BLaER1 treated with 17β-estradiol and CSF1 and Interleukin-3, amounts not matched to agents 10 nM and 100 nM (cell line): ENCODE measurements around the gene TMEM266.

ENCODE experiments used
- H3K27ac ChIP-seq, 11 experiments: shearing (Covaris generic); formaldehyde crosslinking; 2 replicates each; pipeline ENCODE4 v1.8.1; 2022
- H3K27me3 ChIP-seq, 11 experiments: shearing (Covaris generic); formaldehyde crosslinking; 2 replicates each; pipeline ENCODE4 v1.8.1; 2022
- H3K36me3 ChIP-seq, 11 experiments: shearing (Covaris generic); formaldehyde crosslinking; 2 replicates each; pipeline ENCODE4 v1.8.1; 2022
- H3K4me1 ChIP-seq, 10 experiments: shearing (Covaris generic); formaldehyde crosslinking; 2 replicates each; pipeline ENCODE4 v1.8.1; 2022
- H3K4me2 ChIP-seq, 11 experiments: shearing (Covaris generic); formaldehyde crosslinking; 2 replicates each; pipeline ENCODE4 v1.8.1; 2022
- H3K4me3 ChIP-seq, 10 experiments: shearing (Covaris generic); formaldehyde crosslinking; 2 replicates each; pipeline ENCODE4 v1.8.1; 2022
- H3K9ac ChIP-seq, 11 experiments: shearing (Covaris generic); formaldehyde crosslinking; 2 replicates each; pipeline ENCODE4 v1.8.1; 2022
- H3K9me3 ChIP-seq, 11 experiments: shearing (Covaris generic); formaldehyde crosslinking; replicated peaks in 1 of 11; 2 replicates each; pipeline ENCODE4 v1.8.1; 2022
- H4K20me1 ChIP-seq, 11 experiments: shearing (Covaris generic); formaldehyde crosslinking; 2 replicates each; pipeline ENCODE4 v1.8.1; 2022
- Cebpa-rat ChIP-seq, 11 experiments: shearing (Covaris generic); IDR thresholded peaks; 2 replicates each; pipeline ENCODE4 v1.8.1; 2022

The TMEM266 gene

GRCh38 chr15:76078285-76078877, 18.6 kb downstream of the TMEM266 start:
- H3K36me3 ChIP-seq = no peaks in the 10 kb centered on the region
- H3K27ac ChIP-seq = 0 out of 22 replicates have a peak overlapping the region, but pooled peaks of 1 of the 11 experiments have one; percentile 16
- H3K27me3 ChIP-seq = no peaks in the 10 kb centered on the region
- H3K4me1 ChIP-seq = peaks cover 6 to 20% (median 11%) of the 10 kb centered on the region in 10 experiments; a peak in 18 of 20 replicates
- peak overlapping the region; percentile 3 to 88 (median 37); a peak in 16 of 22 replicates for H3K4me2 ChIP-seq
- H4K20me1 ChIP-seq = no peaks in the 10 kb centered on the region
- no peak overlapping the region for H3K9ac ChIP-seq
- no peak overlapping the region for H3K4me3 ChIP-seq
- H3K9me3 ChIP-seq = no peaks in the 10 kb centered on the region
- TF ChIP-seq Cebpa-rat (IDR thresholded peaks at IDR 0.05) = no peak

GRCh38 chr15:76084256-76084655, 24.5 kb downstream of the TMEM266 start:
- no peak for TF ChIP-seq Cebpa-rat (IDR thresholded peaks at IDR 0.05)
- H3K27me3 ChIP-seq = no peaks in the 10 kb centered on the region

DNA sequence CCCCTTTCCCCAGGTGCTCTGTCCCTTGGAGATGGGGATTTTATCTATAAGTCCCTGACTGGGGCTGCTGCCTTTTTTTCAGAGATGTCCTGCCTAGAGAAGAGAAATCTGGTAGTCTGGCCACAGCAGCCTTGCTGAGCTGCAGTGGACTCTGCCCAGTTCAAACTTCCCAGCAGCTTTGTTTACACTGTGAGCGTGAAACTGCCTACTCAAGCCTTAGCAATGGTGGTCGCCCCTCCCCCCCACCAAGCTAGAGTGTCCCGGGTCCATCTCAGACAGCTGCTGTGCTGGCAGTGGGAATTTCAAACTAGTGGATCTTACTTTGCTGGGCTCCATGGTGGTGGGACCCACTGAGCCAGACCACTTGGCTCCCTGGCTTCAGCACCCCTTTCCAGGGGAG, 38.9 kb downstream of the TMEM266 start:
- no peaks in the 10 kb centered on the region for H3K27me3 ChIP-seq
- H3K36me3 ChIP-seq = no peaks in the 10 kb centered on the region
- no peaks in the 10 kb centered on the region for H3K4me1 ChIP-seq
- no peaks in the 10 kb centered on the region for H4K20me1 ChIP-seq
- TF ChIP-seq Cebpa-rat (IDR thresholded peaks at IDR 0.05) = no peak
- H3K9me3 ChIP-seq = peaks cover 0 to 13% (median 7%) of the 10 kb centered on the region in 11 experiments; a peak in 4 of 22 replicates
- no peak overlapping the region for H3K9ac ChIP-seq
- H3K27ac ChIP-seq = no peak overlapping the region
- no peak overlapping the region for H3K4me3 ChIP-seq
- H3K4me2 ChIP-seq = no peak overlapping the region

More at GRCh38 chr15:76084256-76084655, 24.5 kb downstream of the TMEM266 start:
- Histone ChIP-seq H3K36me3 (no peaks in the 10 kb centered on the region), H3K9ac (no peak overlapping the region), H3K4me3 (no peak overlapping the region), H3K9me3 (no peaks in the 10 kb centered on the region), H4K20me1 (no peaks in the 10 kb centered on the region), H3K4me2 (no peak overlapping the region), H3K27ac (no peak overlapping the region), H3K4me1 (peaks cover 0 to 1% (median 0%) of the 10 kb centered on the region in 10 experiments; a peak in 4 of 20 replicates)

- Histone ChIP-seq H4K20me1 (no peaks in the 10 kb centered on the region), H3K36me3 (no peaks in the 10 kb centered on the region), H3K9me3 (peaks cover 0 to 13% (median 5%) of the 10 kb centered on the region in 11 experiments; a peak in 4 of 22 replicates), H3K4me2 (no peak overlapping the region), H3K27ac (no peak overlapping the region), H3K27me3 (no peaks in the 10 kb centered on the region), H3K9ac (no peak overlapping the region), H3K4me3 (no peak overlapping the region), H3K4me1 (no peaks in the 10 kb centered on the region)
- TF ChIP-seq Cebpa-rat (IDR thresholded peaks at IDR 0.05) = no peak
Measured at GRCh38 chr15:76099388-76099787, 39.6 kb downstream of the TMEM266 start.

DNA sequence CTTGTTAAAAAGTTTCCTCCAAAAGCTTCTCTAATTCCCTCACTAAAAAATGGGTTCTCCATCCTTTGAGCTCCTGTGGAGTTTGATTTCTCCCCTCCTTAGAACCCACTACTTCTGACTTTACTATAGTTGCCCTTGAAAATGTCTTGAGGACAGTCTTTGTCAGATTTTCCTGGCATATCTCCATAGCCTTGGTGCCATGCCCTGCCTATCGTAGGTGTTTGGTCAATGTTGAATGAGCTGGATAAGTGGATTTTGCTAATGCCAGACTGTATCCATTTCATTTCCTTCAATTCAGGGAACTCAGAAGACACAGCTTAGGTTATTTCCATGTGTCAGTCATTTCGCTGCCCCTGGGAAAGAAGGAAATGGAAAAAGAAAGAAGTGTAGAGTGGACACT, 40.6 kb downstream of the TMEM266 start:
- no peak for TF ChIP-seq Cebpa-rat (IDR thresholded peaks at IDR 0.05)
- no peak overlapping the region for H3K4me3 ChIP-seq
- no peak overlapping the region for H3K9ac ChIP-seq
- H3K27me3 ChIP-seq = no peaks in the 10 kb centered on the region
- H3K27ac ChIP-seq = no peak overlapping the region
- H3K9me3 ChIP-seq = peaks cover 0 to 13% (median 5%) of the 10 kb centered on the region in 11 experiments; a peak in 4 of 22 replicates
- H3K4me2 ChIP-seq = no peak overlapping the region
- no peaks in the 10 kb centered on the region for H3K4me1 ChIP-seq
- no peaks in the 10 kb centered on the region for H3K36me3 ChIP-seq
- H4K20me1 ChIP-seq = no peaks in the 10 kb centered on the region

GRCh38 chr15:76101655-76102054, 41.9 kb downstream of the TMEM266 start:
- H4K20me1 ChIP-seq = no peaks in the 10 kb centered on the region
- no peaks in the 10 kb centered on the region for H3K27me3 ChIP-seq
- no peaks in the 10 kb centered on the region for H3K36me3 ChIP-seq
- no peak overlapping the region for H3K4me2 ChIP-seq
- no peak overlapping the region for H3K27ac ChIP-seq
- no peak overlapping the region for H3K9ac ChIP-seq
- no peaks in the 10 kb centered on the region for H3K4me1 ChIP-seq
- H3K4me3 ChIP-seq = no peak overlapping the region
- H3K9me3 ChIP-seq = peaks cover 0 to 13% (median 5%) of the 10 kb centered on the region in 11 experiments; a peak in 4 of 22 replicates
- no peak for TF ChIP-seq Cebpa-rat (IDR thresholded peaks at IDR 0.05)

DNA sequence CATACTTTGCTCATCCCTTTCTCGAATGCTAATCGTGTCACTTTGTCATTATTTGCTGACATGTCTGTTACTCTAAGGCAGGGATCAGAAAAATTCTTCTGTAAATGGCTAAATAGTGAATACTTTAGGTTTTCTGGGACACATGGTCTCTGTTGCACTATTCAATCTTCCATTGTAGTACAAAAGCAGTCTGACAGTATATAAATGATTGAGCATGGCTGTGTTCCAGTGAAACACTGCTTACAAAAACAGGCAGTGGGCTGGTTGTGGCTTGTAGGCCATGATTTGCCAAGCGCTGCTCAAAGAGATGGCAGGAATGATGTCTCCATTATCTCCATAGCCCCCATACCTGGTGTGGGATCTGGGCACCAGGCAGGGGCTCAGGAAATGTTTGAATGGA, 45.6 kb downstream of the TMEM266 start:
- Histone ChIP-seq H3K9me3 (no peaks in the 10 kb centered on the region), H3K27me3 (no peaks in the 10 kb centered on the region), H3K27ac (no peak overlapping the region), H3K9ac (no peak overlapping the region), H3K36me3 (no peaks in the 10 kb centered on the region), H3K4me3 (no peak overlapping the region), H4K20me1 (no peaks in the 10 kb centered on the region), H3K4me2 (no peak overlapping the region), H3K4me1 (no peaks in the 10 kb centered on the region)
- TF ChIP-seq Cebpa-rat (IDR thresholded peaks at IDR 0.05) = no peak

DNA sequence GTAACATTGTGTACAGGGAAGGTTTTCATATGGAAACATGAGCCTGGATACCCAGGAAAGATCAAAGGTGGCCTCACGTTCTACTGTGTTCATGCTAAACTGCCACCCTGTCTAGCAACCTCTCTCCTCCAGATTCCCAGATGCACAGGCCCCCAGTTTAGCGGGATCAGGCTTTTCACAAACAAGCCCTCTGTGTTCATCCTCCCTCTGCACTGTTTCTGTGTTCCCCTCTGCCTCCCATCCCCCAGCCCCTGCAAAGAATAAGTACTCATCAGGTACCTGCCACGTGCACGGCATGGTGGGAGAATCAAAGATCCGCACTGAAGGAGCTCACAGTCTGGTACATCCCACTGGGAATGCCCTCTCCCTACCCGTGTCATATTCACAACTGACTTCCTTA, 46.1 kb downstream of the TMEM266 start:
- Histone ChIP-seq H3K4me1 (no peaks in the 10 kb centered on the region), H3K4me3 (no peak overlapping the region), H3K4me2 (no peak overlapping the region), H4K20me1 (no peaks in the 10 kb centered on the region), H3K9ac (no peak overlapping the region), H3K27ac (no peak overlapping the region), H3K36me3 (no peaks in the 10 kb centered on the region), H3K27me3 (no peaks in the 10 kb centered on the region), H3K9me3 (no peaks in the 10 kb centered on the region; a peak in 1 of 22 replicates)
- no peak for TF ChIP-seq Cebpa-rat (IDR thresholded peaks at IDR 0.05)

- Histone ChIP-seq H4K20me1 (no peaks in the 10 kb centered on the region), H3K9ac (no peak overlapping the region), H3K4me3 (no peak overlapping the region), H3K27ac (no peak overlapping the region), H3K36me3 (no peaks in the 10 kb centered on the region), H3K9me3 (no peaks in the 10 kb centered on the region; a peak in 1 of 22 replicates), H3K4me1 (no peaks in the 10 kb centered on the region), H3K4me2 (no peak overlapping the region), H3K27me3 (no peaks in the 10 kb centered on the region)
- no peak for TF ChIP-seq Cebpa-rat (IDR thresholded peaks at IDR 0.05)
Measured at GRCh38 chr15:76107169-76107568, 47.4 kb downstream of the TMEM266 start.

GRCh38 chr15:76108021-76108723, 48.4 kb downstream of the TMEM266 start:
- Histone ChIP-seq H3K36me3 (no peaks in the 10 kb centered on the region), H3K4me2 (no peak overlapping the region), H4K20me1 (no peaks in the 10 kb centered on the region), H3K4me3 (no peak overlapping the region), H3K9ac (no peak overlapping the region), H3K4me1 (no peaks in the 10 kb centered on the region), H3K9me3 (no peaks in the 10 kb centered on the region; a peak in 1 of 22 replicates), H3K27me3 (no peaks in the 10 kb centered on the region), H3K27ac (no peak overlapping the region)
- TF ChIP-seq Cebpa-rat (IDR thresholded peaks at IDR 0.05) = no peak
